GM21717 (cell line): ENCODE data around the gene ACTMAP.
"Not testable (repeated sequence)": the region's sequence is repeated elsewhere in the genome, so short reads cannot be mapped to it uniquely, and the experiment has no call there.

Experiments used
- ATAC-seq: cut with Tn5 transposase; IDR thresholded peaks from one replicate; pipeline ENCODE4 v1.9.1; 2021; ENCODE audit warnings: mild to moderate bottlenecking, moderate library complexity; ENCODE audit not compliant: unreplicated experiment

The ACTMAP gene, protein sequence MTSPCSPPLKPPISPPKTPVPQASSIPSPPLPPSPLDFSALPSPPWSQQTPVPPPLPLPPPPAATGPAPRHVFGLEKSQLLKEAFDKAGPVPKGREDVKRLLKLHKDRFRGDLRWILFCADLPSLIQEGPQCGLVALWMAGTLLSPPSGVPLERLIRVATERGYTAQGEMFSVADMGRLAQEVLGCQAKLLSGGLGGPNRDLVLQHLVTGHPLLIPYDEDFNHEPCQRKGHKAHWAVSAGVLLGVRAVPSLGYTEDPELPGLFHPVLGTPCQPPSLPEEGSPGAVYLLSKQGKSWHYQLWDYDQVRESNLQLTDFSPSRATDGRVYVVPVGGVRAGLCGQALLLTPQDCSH

GRCh38 chr19:40750058-40750873, at the start of gene ACTMAP:
Gene ACTMAP, minus strand, starts transcription at chr19:40750477. Its CDS starts 674 bp downstream, at chr19:40749803.
- ATAC-seq = peak; percentile 79

DNA sequence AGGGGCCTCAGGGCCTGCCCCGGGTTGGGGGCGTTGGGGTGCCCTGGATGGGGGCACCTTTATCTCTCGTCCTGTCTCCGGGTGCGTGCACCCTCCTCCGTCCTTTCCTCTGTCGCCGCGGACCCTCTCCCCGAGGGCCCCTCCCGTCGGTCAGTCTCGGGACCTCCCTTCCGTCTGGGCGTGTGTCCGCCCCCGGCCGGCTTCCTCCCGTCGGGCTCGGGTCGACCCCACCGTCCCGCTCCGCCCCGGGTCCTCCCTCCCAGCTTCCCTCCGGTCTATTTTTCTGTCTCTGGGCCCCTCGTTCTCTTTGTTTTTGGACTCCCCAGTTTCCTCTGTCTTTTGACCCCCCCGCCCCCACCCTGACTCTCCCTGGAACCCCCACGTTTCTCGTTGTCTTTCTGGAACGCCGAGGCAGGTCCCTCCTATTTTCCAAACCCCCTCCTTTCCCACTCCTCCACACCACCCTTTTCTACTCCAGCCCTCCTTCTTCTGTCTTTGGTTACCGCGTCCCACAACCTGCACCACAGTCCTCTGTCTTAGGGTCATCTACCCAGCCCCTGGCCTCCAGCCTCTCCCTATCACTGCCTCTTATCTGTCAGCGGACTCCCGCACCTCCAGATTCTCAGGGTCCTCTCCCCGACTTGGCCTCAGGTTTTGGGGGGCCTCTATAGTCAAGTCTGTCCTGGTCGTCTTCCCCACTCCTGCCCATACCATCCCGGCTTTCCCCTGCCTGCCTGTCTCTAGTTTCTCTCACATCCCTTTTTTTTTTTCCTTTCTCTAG, 49.5 kb upstream of the ACTMAP start:
- no peak for ATAC-seq

DNA sequence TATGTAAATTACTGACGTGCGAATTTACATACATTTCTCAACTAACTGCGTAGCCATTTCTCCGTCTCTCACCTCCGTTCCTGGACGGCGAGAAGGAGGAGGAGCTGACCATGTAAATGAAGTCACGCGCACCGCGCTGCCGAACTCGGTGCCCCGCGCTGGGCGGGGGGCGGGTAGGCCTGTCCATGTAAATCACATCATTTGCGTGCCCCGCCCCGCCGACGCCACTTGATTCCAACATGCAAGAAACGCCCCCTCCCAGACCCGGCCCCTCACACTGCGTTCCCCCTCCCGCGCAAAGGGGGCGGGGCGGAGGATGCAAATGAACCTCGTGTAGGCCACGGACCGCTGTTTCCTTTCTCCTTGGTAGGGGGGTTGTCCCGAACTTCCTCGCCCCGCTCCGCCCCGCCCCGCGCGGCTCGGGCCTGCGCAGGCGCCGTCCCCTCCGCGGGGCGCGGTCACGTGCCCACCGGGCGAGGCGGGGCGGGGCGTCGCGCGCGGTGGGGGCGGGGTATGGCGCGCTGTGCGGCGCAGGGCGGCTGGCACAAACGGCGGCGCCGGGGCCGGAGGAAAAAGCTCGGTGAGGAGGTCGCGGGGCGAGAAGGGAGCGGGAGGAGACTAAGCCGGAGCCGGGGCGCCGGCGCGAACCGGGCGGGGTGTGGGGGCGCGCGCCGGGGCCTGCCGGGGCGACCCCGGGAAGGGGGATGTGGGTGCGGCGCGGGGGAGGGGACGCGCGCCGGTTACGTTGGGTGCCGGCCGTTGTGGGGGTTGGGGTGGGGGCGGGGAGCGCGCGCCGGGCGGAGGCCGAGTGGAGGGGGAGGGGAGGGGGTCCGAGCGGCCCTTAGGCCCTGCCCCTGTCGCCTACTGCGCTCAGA, 48.6 kb upstream of the ACTMAP start, which contains the start of gene EGLN2:
Gene EGLN2, plus strand, starts transcription at position 509 of the 875 bp plus-strand sequence. CDS start 1,382 bp downstream, outside the sequence.
- peak; percentile 64 for ATAC-seq

- no peak for ATAC-seq
Measured at GRCh38 chr19:40797963-40798682, 47.8 kb upstream of the ACTMAP start.

DNA sequence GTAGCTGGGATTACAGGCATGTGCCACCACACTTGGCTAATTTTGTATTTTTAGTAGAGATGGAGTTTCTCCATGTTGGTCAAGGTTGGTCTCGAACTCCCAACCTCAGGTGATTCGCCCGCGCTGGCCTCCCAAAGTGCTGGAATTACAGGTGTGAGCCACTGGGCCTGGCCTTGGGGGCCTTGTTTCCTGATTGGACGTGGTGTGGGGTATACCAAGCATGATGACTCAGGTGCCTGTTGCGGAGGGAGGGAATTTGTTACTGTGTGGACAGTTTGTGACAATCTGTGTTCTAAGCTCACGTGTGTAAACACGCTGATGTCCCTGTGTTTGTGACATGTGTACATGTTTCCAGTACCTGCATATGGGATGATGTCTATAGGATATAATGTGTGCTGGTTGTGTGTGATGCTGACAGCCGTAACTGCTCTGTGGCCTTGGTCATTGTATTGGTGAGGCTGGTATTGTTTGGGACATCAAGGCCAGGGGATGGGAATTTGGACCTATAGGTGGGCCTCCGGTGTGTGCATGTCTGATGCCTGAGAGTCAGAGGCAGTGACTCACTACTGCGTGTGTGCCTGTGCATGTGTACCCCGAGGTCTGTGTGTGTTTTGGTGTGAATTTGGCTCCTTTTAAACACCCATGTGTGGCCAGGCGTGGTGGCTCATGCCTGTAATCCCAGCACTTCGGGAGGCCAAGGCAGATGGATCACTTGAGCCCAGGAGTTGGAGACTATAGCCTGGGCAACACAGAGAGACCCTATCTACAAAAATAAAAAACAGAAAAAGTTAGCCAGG, 47.1 kb upstream of the ACTMAP start:
- no peak for ATAC-seq

GRCh38 chr19:40791996-40792395, 41.7 kb upstream of the ACTMAP start:
- no peak for ATAC-seq

- ATAC-seq = no peak
Measured at GRCh38 chr19:40791349-40791748, 41.1 kb upstream of the ACTMAP start.

- no peak for ATAC-seq
Measured at GRCh38 chr19:40786060-40787037, 36.1 kb upstream of the ACTMAP start.

- no peak for ATAC-seq
Measured at GRCh38 chr19:40785526-40785925, 35.2 kb upstream of the ACTMAP start.

DNA sequence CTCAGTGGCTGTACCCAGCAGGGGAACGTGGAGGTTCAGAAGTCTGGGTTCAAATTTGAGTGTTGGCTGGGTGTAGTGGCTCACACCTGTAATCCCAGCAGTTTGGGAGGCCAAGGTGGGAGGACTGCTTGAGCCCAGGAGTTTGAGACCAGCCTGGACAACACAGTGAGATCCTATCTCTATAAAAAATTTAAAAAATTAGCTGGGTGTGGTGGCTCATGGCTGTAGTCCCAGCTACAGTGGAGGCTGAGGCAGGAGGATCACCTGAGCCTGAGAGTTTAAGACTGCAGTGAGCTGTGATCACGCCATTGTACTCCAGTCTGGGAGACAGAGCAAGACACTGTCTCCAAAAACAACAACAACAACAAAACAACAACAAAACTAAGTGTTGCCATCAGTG, 33.9 kb upstream of the ACTMAP start:
- not testable (repeated sequence) for ATAC-seq

- no peak for ATAC-seq
Measured at GRCh38 chr19:40783711-40784110, 33.4 kb upstream of the ACTMAP start.

DNA sequence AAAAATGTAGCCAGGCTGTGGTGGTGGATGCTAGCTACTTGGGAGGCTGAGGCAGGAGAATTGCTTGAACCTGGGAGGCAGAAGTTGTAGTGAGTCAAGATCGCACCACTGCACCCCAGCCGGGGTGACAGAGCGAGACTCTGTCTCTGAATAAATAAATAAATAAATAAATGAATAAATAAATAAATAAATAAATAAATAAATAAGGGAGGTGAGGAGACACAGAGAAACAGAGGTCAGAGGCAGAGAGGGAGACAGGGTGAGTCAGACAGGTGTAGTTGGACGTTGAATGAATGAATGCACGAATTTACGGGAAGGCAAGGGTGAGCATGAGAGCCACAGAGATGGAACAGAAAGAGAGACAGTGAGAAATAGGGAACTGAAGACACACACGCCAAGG, 30.9 kb upstream of the ACTMAP start:
- ATAC-seq = no peak

GRCh38 chr19:40780582-40780981, 30.3 kb upstream of the ACTMAP start:
- ATAC-seq = no peak

GRCh38 chr19:40778706-40779284, 28.5 kb upstream of the ACTMAP start:
- ATAC-seq = no peak

- ATAC-seq = peak; percentile 53
Measured at GRCh38 chr19:40777937-40778705, 27.8 kb upstream of the ACTMAP start, which contains the start of gene RAB4B. Gene RAB4B, plus strand, starts transcription at chr19:40778247. Its CDS starts 129 bp downstream, at chr19:40778376.

- ATAC-seq = no peak
Measured at GRCh38 chr19:40777645-40777936, 27.3 kb upstream of the ACTMAP start.
